H1 (cell line): ENCODE measurements around the gene POLE3. TPM values are rescaled to one million over a fixed set of nuclear protein-coding genes. Genes with fewer than 3 reads are reported as not detected.
A peak's percentile ranks its signal among the peaks of the same experiment; 100 is the strongest.

Experiments used
- BRCA1 ChIP-seq: IDR thresholded peaks from 2 replicates; pipeline ENCODE4 v1.6.1; 2012; ENCODE audit warnings: low read depth, low read length, improper control_type of control experiment
- CBX5 ChIP-seq: fragments of 300-800, 300-1000 bp; sonication (generic); IDR thresholded peaks from 2 replicates; pipeline ENCODE4 v1.7.1; 2016; ENCODE audit warnings: antibody characterized with exemption, low read length, low read depth
- CHD2 ChIP-seq: IDR thresholded peaks from 2 replicates; pipeline ENCODE4 v1.6.1; 2012; ENCODE audit warnings: low read length, improper control_type of control experiment
- CREB1 ChIP-seq: IDR thresholded peaks from 2 replicates; pipeline ENCODE4 v1.6.1; 2012; ENCODE audit warnings: inconsistent platforms
- CTBP2 ChIP-seq: IDR thresholded peaks from 2 replicates; pipeline ENCODE4 v1.7.0; 2011; ENCODE audit warnings: borderline replicate concordance, mild to moderate bottlenecking, moderate library complexity, mixed read lengths, low read length; ENCODE audit not compliant: insufficient read depth, insufficient read length
- EGR1 ChIP-seq: IDR thresholded peaks from 2 replicates; pipeline ENCODE4 v1.6.1; 2011; ENCODE audit warnings: low read depth, low read length, borderline replicate concordance
- EP300 ChIP-seq, 2 experiments: IDR thresholded peaks; 1 replicate in 1 of 2; 2 replicates in 1 of 2; pipeline ENCODE4 v1.6.1; 2011 to 2012; ENCODE audit warnings: low read depth in 2 of 2, low read length in 2 of 2, mild to moderate bottlenecking in 2 of 2, borderline replicate concordance in 1 of 2, inconsistent platforms in 1 of 2, moderate library complexity in 1 of 2
- FOSL1 ChIP-seq: IDR thresholded peaks from 2 replicates; pipeline ENCODE4 v1.6.1; 2011; ENCODE audit warnings: mild to moderate bottlenecking, low read depth, low read length, moderate library complexity; ENCODE audit not compliant: insufficient read depth
- GTF2F1 ChIP-seq: IDR thresholded peaks from 2 replicates; pipeline ENCODE4 v1.6.1; 2012; ENCODE audit warnings: low read depth, low read length, improper control_type of control experiment, borderline replicate concordance
- JUN ChIP-seq: IDR thresholded peaks from 2 replicates; pipeline ENCODE4 v1.6.1; 2011; ENCODE audit warnings: low read depth, mild to moderate bottlenecking, improper control_type of control experiment, low read length
- JUND ChIP-seq: IDR thresholded peaks from 2 replicates; pipeline ENCODE4 v1.6.1; 2011; ENCODE audit warnings: mild to moderate bottlenecking, improper control_type of control experiment, low read length
- KDM4A ChIP-seq: IDR thresholded peaks from one replicate; pipeline ENCODE4 v1.7.1; 2012; ENCODE audit warnings: low read depth, mild to moderate bottlenecking, moderate library complexity, low read length, inconsistent platforms; ENCODE audit not compliant: severe bottlenecking
- KDM5A ChIP-seq: fragments of 200-600 bp; IDR thresholded peaks from 2 replicates; pipeline ENCODE4 v1.7.1; 2012; ENCODE audit warnings: mild to moderate bottlenecking, low read length, inconsistent platforms, mixed read lengths
- MAFK ChIP-seq: IDR thresholded peaks from 2 replicates; pipeline ENCODE4 v1.6.1; 2012; ENCODE audit warnings: low read depth, mild to moderate bottlenecking, improper control_type of control experiment, low read length
- NRF1 ChIP-seq: IDR thresholded peaks from 2 replicates; pipeline ENCODE4 v1.6.1; 2011; ENCODE audit warnings: mild to moderate bottlenecking, low read depth, low read length, improper control_type of control experiment
- POLR2A ChIP-seq, 2 experiments: IDR thresholded peaks; 1 replicate in 1 of 2; 2 replicates in 1 of 2; pipeline ENCODE4 v1.6.1; 2011; ENCODE audit warnings: low read depth in 2 of 2, low read length in 2 of 2, mild to moderate bottlenecking in 2 of 2; ENCODE audit errors: control extremely low read depth in 1 of 2
- POLR2AphosphoS5 ChIP-seq: IDR thresholded peaks from 2 replicates; pipeline ENCODE4 v1.6.1; 2011; ENCODE audit warnings: low read depth, low read length
- POU5F1 ChIP-seq: IDR thresholded peaks from 2 replicates; pipeline ENCODE4 v1.6.1; 2011; ENCODE audit warnings: low read depth, mild to moderate bottlenecking, low read length, moderate library complexity
- RXRA ChIP-seq: IDR thresholded peaks from 2 replicates; pipeline ENCODE4 v1.6.1; 2011; ENCODE audit warnings: low read depth, mild to moderate bottlenecking, low read length, moderate library complexity; ENCODE audit not compliant: insufficient read depth
- SIRT6 ChIP-seq: IDR thresholded peaks from one replicate; pipeline ENCODE4 v1.7.1; 2012; ENCODE audit warnings: low read length, inconsistent platforms
- SP2 ChIP-seq: IDR thresholded peaks from 2 replicates; pipeline ENCODE4 v1.6.1; 2012; ENCODE audit warnings: mild to moderate bottlenecking, low read length, inconsistent platforms
- SP4 ChIP-seq: IDR thresholded peaks from 2 replicates; pipeline ENCODE4 v1.6.1; 2012; ENCODE audit warnings: low read length, inconsistent platforms
- YY1 ChIP-seq: IDR thresholded peaks from 2 replicates; pipeline ENCODE4 v1.6.1; 2011; ENCODE audit warnings: low read depth, mild to moderate bottlenecking, low read length
- ZNF274 ChIP-seq: IDR thresholded peaks from 2 replicates; pipeline ENCODE4 v1.7.0; 2012; ENCODE audit warnings: low read length, borderline replicate concordance; ENCODE audit errors: extremely low read depth
- polyA plus RNA-seq, 7 experiments: library from polyadenylated mRNA; depleted of rRNA in 3 of 7; stranded (reverse) in 5 of 7; unstranded in 2 of 7; fragments of >200 nt in 5 of 7; fragments of 200-250 nt in 2 of 7; gene quantifications; 1 replicate in 5 of 7; 2 replicates in 1 of 7; 4 replicates in 1 of 7; pipeline versions ENCODE4 v1.2.1 to v1.2.3, GENCODE V29; 2011 to 2013; ENCODE audit warnings: missing spikeins in 2 of 7, mixed read lengths in 2 of 7
- total RNA-seq: library from RNA; stranded (reverse); fragmentation: NEBNext Ultra II Directional; extraction: Animal tissue kit (Norgen Biotek cat#: 25700); gene quantifications from 2 replicates; pipeline ENCODE4 v1.2.1, GENCODE V29; 2021
- TF ChIP-seq, protein P1 (sequence below): IDR thresholded peaks from 2 replicates; pipeline ENCODE4 v1.6.1; 2011; ENCODE audit warnings: low read length, improper control_type of control experiment

POLE3 gene
- total and polyA plus RNA-seq, 2 of the 8 experiments (the other 6 are each of a cell fraction or from before 2014, with no cell fraction given) = 52.7 to 77.3 TPM

GRCh38 chr9:113376634-113377567 lies 33.6 kb downstream of the POLE3 start, which contains the start of gene HDHD3 (continued):
- TF ChIP-seq KDM4A = peak; percentile 94
- TF ChIP-seq SIRT6 = no peak
- TF ChIP-seq SP4 = no peak
- no peak for TF ChIP-seq KDM5A
- peak; percentile 80 for TF ChIP-seq NRF1
- TF ChIP-seq EP300 (IDR thresholded peaks at IDR 0.05; ENCODE audit: borderline replicate concordance in 1 of 2, low read depth in 2 of 2, low read length in 2 of 2) = no peak
- TF ChIP-seq FOSL1 = no peak
- TF ChIP-seq, protein P1, sequence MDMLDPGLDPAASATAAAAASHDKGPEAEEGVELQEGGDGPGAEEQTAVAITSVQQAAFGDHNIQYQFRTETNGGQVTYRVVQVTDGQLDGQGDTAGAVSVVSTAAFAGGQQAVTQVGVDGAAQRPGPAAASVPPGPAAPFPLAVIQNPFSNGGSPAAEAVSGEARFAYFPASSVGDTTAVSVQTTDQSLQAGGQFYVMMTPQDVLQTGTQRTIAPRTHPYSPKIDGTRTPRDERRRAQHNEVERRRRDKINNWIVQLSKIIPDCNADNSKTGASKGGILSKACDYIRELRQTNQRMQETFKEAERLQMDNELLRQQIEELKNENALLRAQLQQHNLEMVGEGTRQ = no peak
- no peak for TF ChIP-seq CHD2
- no peak for TF ChIP-seq MAFK
- no peak for TF ChIP-seq CBX5
- no peak for TF ChIP-seq ZNF274
- TF ChIP-seq BRCA1 = no peak
- TF ChIP-seq POLR2A (IDR thresholded peaks at IDR 0.05; ENCODE audit: control extremely low read depth in 1 of 2, low read depth in 2 of 2, low read length in 2 of 2) = peak; percentile 44 to 72
- no peak for TF ChIP-seq SP2
- TF ChIP-seq RXRA = no peak
- no peak for TF ChIP-seq YY1
- no peak for TF ChIP-seq JUND
- no peak for TF ChIP-seq POU5F1
- TF ChIP-seq GTF2F1 = no peak
- TF ChIP-seq CTBP2 = no peak
- TF ChIP-seq POLR2AphosphoS5 = peak; percentile 54; the same call in 1 of the 2 replicates
- TF ChIP-seq JUN = no peak
- peak; percentile 47 for TF ChIP-seq CREB1
- TF ChIP-seq EGR1 = 0 out of 2 replicates have a peak, but pooled peaks have one; percentile 30
